ENCODE results near the gene POLE.
A peak's percentile ranks its signal among the peaks of the same experiment; 100 is the strongest.

POLE gene

GRCh38 chr12:132617822-132618682, 69.1 kb downstream of the POLE start:
- no peak for DNase-seq (ENCODE audit: low read depth in 2 of 2, low spot score in 1 of 2)

GRCh38 chr12:132617135-132617701, 69.9 kb downstream of the POLE start:
- no peak for DNase-seq (ENCODE audit: low read depth in 2 of 2, low spot score in 1 of 2)

GRCh38 chr12:132615579-132616038, 71.5 kb downstream of the POLE start:
- DNase-seq (ENCODE audit: low read depth in 2 of 2, low spot score in 1 of 2), result no peak

GRCh38 chr12:132614861-132615578, 72.1 kb downstream of the POLE start:
- DNase-seq (ENCODE audit: low read depth in 2 of 2, low spot score in 1 of 2), result peak; percentile 61 to 65

GRCh38 chr12:132614029-132614428, 73.1 kb downstream of the POLE start:
- no peak for DNase-seq (ENCODE audit: low read depth in 2 of 2, low spot score in 1 of 2)

- no peak for DNase-seq (ENCODE audit: low read depth in 2 of 2, low spot score in 1 of 2)
These were observed 75.5 kb downstream of the POLE start for GRCh38 chr12:132611620-132612019.

- no peak for DNase-seq (ENCODE audit: low read depth in 2 of 2, low spot score in 1 of 2)
These were observed 76.1 kb downstream of the POLE start for GRCh38 chr12:132610866-132611602.

- no peak for DNase-seq (ENCODE audit: low read depth in 2 of 2, low spot score in 1 of 2)
These were observed 76.9 kb downstream of the POLE start, which contains the start of gene LRCOL1 for GRCh38 chr12:132610051-132610759. Gene LRCOL1 (minus strand): TSS chr12:132610582. CDS start chr12:132606251, 4,331 bp downstream.

GRCh38 chr12:132608231-132609171, 78.6 kb downstream of the POLE start:
- DNase-seq (ENCODE audit: low read depth in 2 of 2, low spot score in 1 of 2), result no peak

GRCh38 chr12:132606927-132607326, 80.2 kb downstream of the POLE start:
- no peak for DNase-seq (ENCODE audit: low read depth in 2 of 2, low spot score in 1 of 2)

GRCh38 chr12:132606466-132606865, 80.7 kb downstream of the POLE start:
- no peak for DNase-seq (ENCODE audit: low read depth in 2 of 2, low spot score in 1 of 2)

- no peak for DNase-seq (ENCODE audit: low read depth in 2 of 2, low spot score in 1 of 2)
These were observed 81.2 kb downstream of the POLE start for GRCh38 chr12:132605892-132606291.

GRCh38 chr12:132604668-132605441, 82.3 kb downstream of the POLE start:
- DNase-seq (ENCODE audit: low read depth in 2 of 2, low spot score in 1 of 2), result no peak

- no peak for DNase-seq (ENCODE audit: low read depth in 2 of 2, low spot score in 1 of 2)
These were observed 83.0 kb downstream of the POLE start for GRCh38 chr12:132604151-132604618.

- DNase-seq (ENCODE audit: low read depth in 2 of 2, low spot score in 1 of 2), result no peak
These were observed 83.6 kb downstream of the POLE start for GRCh38 chr12:132603240-132604150.

GRCh38 chr12:132602572-132603239, 84.4 kb downstream of the POLE start:
- DNase-seq (ENCODE audit: low read depth in 2 of 2, low spot score in 1 of 2), result no peak
